ENCODE results near the gene GMPPB.

GRCh38 chr3:49701388-49702077 lies 22.2 kb downstream of the GMPPB start:
- TF ChIP-seq CTCF (conservative IDR thresholded peaks at IDR 0.05 in 1 of 2, IDR thresholded peaks at IDR 0.05 in 1 of 2; ENCODE audit: extremely low read depth in 1 of 2, insufficient read depth in 1 of 2, low read depth in 1 of 2, low read length in 2 of 2) (peak; percentile 41 to 58), EZH2 (IDR thresholded peaks at IDR 0.05; ENCODE audit: borderline replicate concordance, low read length) (no peak)
